SK-N-SH (cell line): Measurements from ENCODE around the gene NRSN1. TPM values are rescaled to one million over a fixed set of nuclear protein-coding genes. Genes with fewer than 3 reads are reported as not detected.

ENCODE experiments used
- CTCF ChIA-PET: fragments of 300-600, 350-600 bp; formaldehyde crosslinking; extraction: SDS; loops from one replicate; lab custom pipeline; 2021; lab: Yijun Ruan, JAX
- POLR2A ChIA-PET: fragments of 350-600 bp; sonication (Branson Sonifier 250); formaldehyde crosslinking; extraction: SDS; loops from one replicate; lab custom pipeline; 2020; ENCODE audit warnings: antibody characterized with exemption, inconsistent platforms; lab: Yijun Ruan, JAX
- DNase-seq: peaks from one replicate; pipeline ENCODE4 v3.0.0; 2012
- H2AFZ ChIP-seq: fragments of 200-600 bp; sonication (generic); 2 replicates; pipeline ENCODE4 v1.8.1; 2016; ENCODE audit warnings: antibody characterized with exemption, mild to moderate bottlenecking, low read depth
- H3F3A ChIP-seq: fragments of 200-600 bp; sonication (generic); replicated peaks from 2 replicates; pipeline ENCODE3; 2016; ENCODE audit warnings: antibody characterized with exemption, mild to moderate bottlenecking; ENCODE audit not compliant: insufficient read depth
- H3K27ac ChIP-seq, 2 experiments: fragments of 200-500 bp in 1 of 2; fragments of 200-600 bp in 1 of 2; sonication (Bioruptor generic) in 1 of 2; sonication (generic), shearing (Covaris generic) in 1 of 2; 2 replicates each; pipeline versions ENCODE4 v1.5.1 to v1.6.1; 2014 to 2016; ENCODE audit warnings: low read depth in 2 of 2, inconsistent platforms in 1 of 2, low read length in 1 of 2, mild to moderate bottlenecking in 1 of 2, mixed read lengths in 1 of 2
- H3K27me3 ChIP-seq: fragments of 200-600 bp; sonication (generic), shearing (Covaris generic); 2 replicates; pipeline ENCODE4 v1.6.1; 2016; ENCODE audit warnings: mixed run types; ENCODE audit not compliant: insufficient read depth
- H3K36me3 ChIP-seq, 2 experiments: fragments of 200-500 bp in 1 of 2; fragments of 200-600 bp in 1 of 2; sonication (Bioruptor generic) in 1 of 2; sonication (generic) in 1 of 2; replicated peaks in 1 of 2; 2 replicates each; pipeline versions ENCODE3 to v1.5.1; 2014 to 2016; ENCODE audit warnings: low read length in 1 of 2, mild to moderate bottlenecking in 1 of 2; ENCODE audit not compliant: insufficient read depth in 2 of 2, control insufficient read depth in 1 of 2
- H3K4me1 ChIP-seq, 2 experiments: fragments of 200-500 bp in 1 of 2; fragments of 200-600 bp in 1 of 2; sonication (Bioruptor generic) in 1 of 2; sonication (generic), shearing (Covaris generic) in 1 of 2; 2 replicates each; pipeline versions ENCODE4 v1.5.1 to v1.6.1; 2014 to 2016; ENCODE audit warnings: low read depth in 1 of 2, low read length in 1 of 2, mixed run types in 1 of 2; ENCODE audit not compliant: insufficient read depth in 2 of 2, control insufficient read depth in 1 of 2
- H3K4me2 ChIP-seq: fragments of 200-600 bp; sonication (generic), shearing (Covaris generic); 2 replicates; pipeline ENCODE4 v1.6.1; 2017; ENCODE audit warnings: mixed run types
- H3K4me3 ChIP-seq, 2 experiments: fragments of 200-500 bp in 1 of 2; fragments of 200-600 bp in 1 of 2; sonication (Bioruptor generic) in 1 of 2; sonication (generic), shearing (Covaris generic) in 1 of 2; 2 replicates each; pipeline versions ENCODE4 v1.5.1 to v1.8.1; 2014 to 2016; ENCODE audit warnings: low read depth in 2 of 2, inconsistent platforms in 1 of 2, low read length in 1 of 2, mild to moderate bottlenecking in 1 of 2, mixed read lengths in 1 of 2, moderate library complexity in 1 of 2
- H3K79me2 ChIP-seq: fragments of 200-600 bp; sonication (generic); 2 replicates; pipeline ENCODE4 v1.8.1; 2017; ENCODE audit warnings: mild to moderate bottlenecking; ENCODE audit not compliant: insufficient read depth
- H3K9ac ChIP-seq: fragments of 200-600 bp; sonication (generic); 2 replicates; pipeline ENCODE4 v1.6.1; 2017; ENCODE audit warnings: mixed run types
- H3K9me2 ChIP-seq: fragments of 200-600 bp; sonication (generic); 2 replicates; pipeline ENCODE4 v1.6.1; 2017; ENCODE audit warnings: mixed run types
- H3K9me3 ChIP-seq: fragments of 200-600 bp; sonication (generic); 2 replicates; pipeline ENCODE4 v1.6.1; 2017; ENCODE audit warnings: mixed run types, mild to moderate bottlenecking, moderate library complexity
- H4K20me1 ChIP-seq: fragments of 200-600 bp; sonication (generic); 2 replicates; pipeline ENCODE4 v1.6.1; 2017; ENCODE audit warnings: mild to moderate bottlenecking, mixed run types; ENCODE audit not compliant: insufficient read depth
- CHD2 ChIP-seq: fragments of 150-350 bp; IDR thresholded peaks from 2 replicates; pipeline ENCODE4 v1.6.1; 2018; ENCODE audit warnings: low read length; ENCODE audit not compliant: partially characterized antibody
- CTCF ChIP-seq: fragments of 200-600 bp; sonication (generic); IDR thresholded peaks from 2 replicates; pipeline ENCODE4 v1.6.1; 2017; ENCODE audit warnings: antibody characterized with exemption, mild to moderate bottlenecking, moderate library complexity
- FOXM1 ChIP-seq: IDR thresholded peaks from 2 replicates; pipeline ENCODE4 v1.4.0; 2012; ENCODE audit warnings: low read depth, mild to moderate bottlenecking
- NFIC ChIP-seq: IDR thresholded peaks from 2 replicates; pipeline ENCODE4 v1.4.0; 2012; ENCODE audit warnings: borderline replicate concordance
- RAD21 ChIP-seq: IDR thresholded peaks from 2 replicates; pipeline ENCODE4 v1.6.1; 2012; ENCODE audit warnings: mild to moderate bottlenecking, low read length
- SMC3 ChIP-seq: IDR thresholded peaks from 2 replicates; pipeline ENCODE4 v1.6.1; 2012; ENCODE audit warnings: low read depth, low read length, improper control_type of control experiment
- TCF12 ChIP-seq: IDR thresholded peaks from 2 replicates; pipeline ENCODE4 v1.4.0; 2012
- USF2 ChIP-seq: fragments of 150-350 bp; IDR thresholded peaks from 2 replicates; pipeline ENCODE4 v1.6.1; 2017; ENCODE audit warnings: antibody characterized with exemption, low read length, low read depth, borderline replicate concordance
- ZBTB33 ChIP-seq: IDR thresholded peaks from 2 replicates; pipeline ENCODE4 v1.4.0; 2012; ENCODE audit warnings: low read depth, borderline replicate concordance
- WGBS: methylation state at CpG from one replicate; pipeline ENCODE4 v1.1.6; 2017; ENCODE audit warnings: low lambda C conversion rate; 5-methylcytosine and 5-hydroxymethylcytosine counted together
- polyA plus RNA-seq, 3 experiments: library from polyadenylated mRNA; depleted of rRNA; stranded (reverse); fragments of >200 nt; gene quantifications; 2 replicates each; pipeline ENCODE4 v1.2.3, GENCODE V29; 2012

Gene NRSN1
- polyA plus RNA-seq, 1 of the 3 experiments (the other 2 are of a cell fraction) = 0.02 TPM

- H3K9ac ChIP-seq = no peak overlapping the region
- no peak overlapping the region for H3K4me3 ChIP-seq
These were observed 25.3 kb upstream of the NRSN1 start for GRCh38 chr6:24100770-24101155.

More at GRCh38 chr6:24100770-24101155, 25.3 kb upstream of the NRSN1 start:
- no peak for DNase-seq
- CTCF ChIA-PET = interaction anchor here (1.0 kb wide), 1 partner anchor 23 kb away, joined by 3 read pairs; no protein-coding TSS in a partner anchor
- H3K27me3 ChIP-seq = no peaks in the 10 kb centered on the region
- H3K4me2 ChIP-seq = no peak overlapping the region
- WGBS = 3% methylated on average over 2 of the region's 2 CpGs
- TF ChIP-seq USF2 (no peak), NFIC (no peak), SMC3 (no peak), CHD2 (no peak), TCF12 (no peak), RAD21 (no peak), FOXM1 (no peak), ZBTB33 (no peak), CTCF (no peak)
- H4K20me1 ChIP-seq = no peaks in the 10 kb centered on the region
- no peaks in the 10 kb centered on the region for H3K36me3 ChIP-seq
- no peaks in the 10 kb centered on the region; a peak in 1 of 4 replicates for H3K4me1 ChIP-seq
- no peaks in the 10 kb centered on the region for H3F3A ChIP-seq
- POLR2A ChIA-PET = no interaction called here
- no peak overlapping the region for H2AFZ ChIP-seq
- no peaks in the 10 kb centered on the region for H3K9me3 ChIP-seq
- no peaks in the 10 kb centered on the region for H3K79me2 ChIP-seq
- no peak overlapping the region for H3K27ac ChIP-seq
- no peaks in the 10 kb centered on the region for H3K9me2 ChIP-seq
